Effector memory CD4-positive, alpha-beta T cell (primary cell): Measurements from ENCODE around the gene NOP53.
A peak's percentile ranks its signal among the peaks of the same experiment; 100 is the strongest.
"Not testable (repeated sequence)": the region's sequence is repeated elsewhere in the genome, so short reads cannot be mapped to it uniquely, and the experiment has no call there.

Experiments
- DNase-seq, 3 donors: peaks; one replicate each; pipeline ENCODE4 v3.0.0-alpha.2; 2020
- H3K27ac ChIP-seq: 2 replicates; pipeline ENCODE4 v1.7.0; 2013; ENCODE audit warnings: mild to moderate bottlenecking, low read length, moderate library complexity; ENCODE audit not compliant: insufficient read depth, poor library complexity, severe bottlenecking
- H3K27me3 ChIP-seq: replicated peaks from 2 replicates; pipeline ENCODE4 v1.7.0; 2013; ENCODE audit warnings: mild to moderate bottlenecking, low read length; ENCODE audit not compliant: insufficient read depth, control insufficient read depth, poor library complexity, severe bottlenecking
- H3K36me3 ChIP-seq: 2 replicates; pipeline ENCODE4 v1.7.0; 2013; ENCODE audit warnings: mild to moderate bottlenecking, low read length, moderate library complexity; ENCODE audit not compliant: control insufficient read depth, insufficient read depth
- H3K4me1 ChIP-seq: 2 replicates; pipeline ENCODE4 v1.7.0; 2013; ENCODE audit warnings: low read length, mild to moderate bottlenecking; ENCODE audit not compliant: control insufficient read depth, insufficient read depth, poor library complexity, severe bottlenecking
- H3K4me3 ChIP-seq: 2 replicates; pipeline ENCODE4 v1.7.0; 2013; ENCODE audit warnings: low read length, low read depth, mild to moderate bottlenecking; ENCODE audit not compliant: insufficient read depth, poor library complexity, severe bottlenecking
- H3K9me3 ChIP-seq: 2 replicates; pipeline ENCODE4 v1.7.0; 2013; ENCODE audit warnings: mild to moderate bottlenecking, low read length, moderate library complexity; ENCODE audit not compliant: control insufficient read depth

Gene NOP53

DNA sequence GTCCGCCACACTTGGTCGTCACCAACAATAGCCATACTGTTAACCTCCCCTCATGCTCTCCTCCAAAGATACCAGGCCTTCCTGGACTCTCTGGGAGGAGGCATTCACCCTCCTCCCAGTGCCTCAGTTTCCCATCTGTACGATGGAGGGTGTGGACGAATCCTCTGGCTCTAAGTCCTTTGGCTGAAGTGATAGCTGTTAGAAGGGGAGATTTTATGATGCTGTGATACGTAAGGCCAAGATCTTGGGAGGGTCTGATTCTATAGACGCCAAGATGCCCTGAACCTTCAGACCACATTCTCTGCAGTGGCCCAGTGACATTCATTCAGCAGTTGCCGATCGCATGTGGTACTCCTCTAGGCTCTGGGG lies 14.8 kb upstream of the NOP53 start:
- Histone ChIP-seq H3K27me3 (peaks cover 5% of the 10 kb centered on the region), H3K4me1 (no peaks in the 10 kb centered on the region), H3K27ac (no peak overlapping the region), H3K4me3 (no peak overlapping the region), H3K9me3 (no peaks in the 10 kb centered on the region), H3K36me3 (no peaks in the 10 kb centered on the region)
- DNase-seq, result no peak

GRCh38 chr19:47730910-47731309 lies 14.4 kb upstream of the NOP53 start:
- Histone ChIP-seq H3K9me3 (no peaks in the 10 kb centered on the region), H3K4me3 (no peak overlapping the region), H3K36me3 (no peaks in the 10 kb centered on the region), H3K27me3 (peaks cover 5% of the 10 kb centered on the region), H3K4me1 (no peaks in the 10 kb centered on the region), H3K27ac (no peak overlapping the region)
- no peak for DNase-seq

DNA sequence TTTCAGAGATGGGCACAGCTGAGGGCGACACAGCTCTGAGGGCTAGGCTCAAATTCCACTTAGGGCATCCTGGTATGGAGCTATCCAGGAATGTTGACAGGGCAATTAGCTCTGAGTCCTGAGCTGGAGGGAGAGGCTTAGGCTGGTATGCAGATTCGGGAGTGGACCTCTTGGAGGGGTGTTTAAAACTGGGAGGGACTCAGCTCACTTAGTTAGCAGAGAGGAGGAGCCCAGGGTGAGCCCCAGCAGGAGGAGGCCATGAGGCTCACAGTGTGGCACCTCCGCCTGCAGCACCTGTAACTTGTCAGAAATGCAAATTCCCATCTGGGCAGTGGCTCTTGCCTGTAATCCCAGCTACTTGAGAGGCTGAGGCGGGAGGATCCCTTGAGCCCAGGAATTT lies 10.2 kb upstream of the NOP53 start:
- Histone ChIP-seq H3K9me3 (no peaks in the 10 kb centered on the region), H3K27me3 (no peaks in the 10 kb centered on the region), H3K27ac (no peak overlapping the region), H3K36me3 (no peaks in the 10 kb centered on the region), H3K4me3 (no peak overlapping the region), H3K4me1 (no peaks in the 10 kb centered on the region)
- no peak for DNase-seq

DNA sequence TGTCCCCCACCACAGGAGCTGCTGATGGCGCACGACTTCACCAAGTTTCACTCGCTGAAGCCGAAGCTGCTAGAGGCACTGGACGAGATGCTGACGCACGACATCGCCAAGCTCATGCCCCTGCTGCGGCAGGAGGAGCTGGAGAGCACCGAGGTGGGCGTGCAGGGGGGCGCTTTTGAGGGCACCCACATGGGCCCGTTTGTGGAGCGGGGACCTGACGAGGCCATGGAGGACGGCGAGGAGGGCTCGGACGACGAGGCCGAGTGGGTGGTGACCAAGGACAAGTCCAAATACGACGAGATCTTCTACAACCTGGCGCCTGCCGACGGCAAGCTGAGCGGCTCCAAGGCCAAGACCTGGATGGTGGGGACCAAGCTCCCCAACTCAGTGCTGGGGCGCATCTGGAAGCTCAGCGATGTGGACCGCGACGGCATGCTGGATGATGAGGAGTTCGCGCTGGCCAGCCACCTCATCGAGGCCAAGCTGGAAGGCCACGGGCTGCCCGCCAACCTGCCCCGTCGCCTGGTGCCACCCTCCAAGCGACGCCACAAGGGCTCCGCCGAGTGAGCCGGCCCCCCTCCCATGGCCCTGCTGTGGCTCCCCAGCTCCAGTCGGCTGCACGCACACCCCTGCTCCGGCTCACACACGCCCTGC lies 4.4 kb upstream of the NOP53 start:
- Histone ChIP-seq H3K4me3 (no peak overlapping the region), H3K27me3 (no peaks in the 10 kb centered on the region), H3K27ac (no peak overlapping the region), H3K9me3 (no peaks in the 10 kb centered on the region), H3K36me3 (no peaks in the 10 kb centered on the region), H3K4me1 (peaks cover 19% of the 10 kb centered on the region)
- DNase-seq, result no peak

GRCh38 chr19:47741544-47742140 lies 3.7 kb upstream of the NOP53 start:
- H3K9me3 ChIP-seq, result no peaks in the 10 kb centered on the region
- DNase-seq, result no peak
- H3K36me3 ChIP-seq, result no peaks in the 10 kb centered on the region

DNA sequence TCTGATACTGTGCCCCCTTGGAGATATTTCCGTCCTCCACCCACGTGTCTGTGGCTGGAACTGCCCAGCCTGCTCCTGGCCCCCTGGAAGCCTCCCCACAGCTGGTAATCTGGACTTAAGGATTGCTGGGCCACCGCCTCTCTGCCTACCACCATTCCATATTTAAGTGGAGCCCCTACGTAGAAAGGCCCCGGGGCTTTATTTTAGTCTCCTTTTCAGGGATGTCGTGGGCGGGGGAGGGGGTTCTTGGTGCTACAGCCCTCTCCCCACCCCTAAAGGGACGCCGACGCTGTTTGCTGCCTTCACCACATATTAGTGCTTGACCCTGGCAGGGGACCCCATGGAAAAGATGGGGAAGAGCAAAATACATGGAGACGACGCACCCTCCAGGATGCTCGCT lies 2.7 kb upstream of the NOP53 start:
- H3K4me3 ChIP-seq, result no peak overlapping the region
- no peaks in the 10 kb centered on the region for H3K9me3 ChIP-seq
- H3K36me3 ChIP-seq, result peaks cover 7% of the 10 kb centered on the region
- DNase-seq, result no peak
- no peak overlapping the region for H3K27ac ChIP-seq
- no peaks in the 10 kb centered on the region for H3K27me3 ChIP-seq
- peaks cover 26% of the 10 kb centered on the region for H3K4me1 ChIP-seq

More at GRCh38 chr19:47741544-47742140, 3.7 kb upstream of the NOP53 start:
- Histone ChIP-seq H3K27ac (no peak overlapping the region), H3K4me1 (peaks cover 22% of the 10 kb centered on the region), H3K4me3 (no peak overlapping the region), H3K27me3 (no peaks in the 10 kb centered on the region)

DNA sequence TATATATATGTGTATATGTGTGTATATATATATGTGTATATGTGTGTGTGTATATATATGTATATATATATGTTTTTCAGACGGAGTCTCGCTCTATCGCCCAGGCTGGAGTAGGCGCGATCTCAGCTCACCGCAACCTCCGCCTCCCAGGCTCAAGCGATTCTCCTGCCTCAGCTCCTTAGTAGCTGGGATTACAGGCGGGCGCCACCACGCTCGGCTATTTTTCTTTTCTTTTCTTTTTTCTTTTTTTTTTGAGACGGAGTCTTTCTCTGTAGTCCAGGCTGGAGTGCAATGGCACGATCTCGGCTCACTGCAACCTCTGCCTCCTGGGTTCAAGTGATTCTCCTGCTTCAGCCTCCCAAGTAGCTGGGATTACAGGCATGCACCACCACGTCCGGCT lies 783 bp downstream of the NOP53 start:
- Histone ChIP-seq H3K27ac (peak overlapping the region; percentile 100), H3K36me3 (peaks cover 38% of the 10 kb centered on the region), H3K4me1 (peaks cover 26% of the 10 kb centered on the region), H3K4me3 (peak overlapping the region; percentile 85)
- not testable (repeated sequence) for H3K27me3 ChIP-seq, H3K9me3 ChIP-seq, DNase-seq

GRCh38 chr19:47749326-47749725 lies 4.0 kb downstream of the NOP53 start:
- no peak overlapping the region for H3K4me3 ChIP-seq
- no peak overlapping the region for H3K27ac ChIP-seq
- no peak for DNase-seq
- H3K4me1 ChIP-seq, result peaks cover 13% of the 10 kb centered on the region
- no peaks in the 10 kb centered on the region for H3K9me3 ChIP-seq
- peaks cover 68% of the 10 kb centered on the region for H3K36me3 ChIP-seq
- H3K27me3 ChIP-seq, result no peaks in the 10 kb centered on the region

- Histone ChIP-seq H3K27me3 (no peaks in the 10 kb centered on the region), H3K9me3 (no peaks in the 10 kb centered on the region), H3K4me1 (peaks cover 8% of the 10 kb centered on the region), H3K36me3 (peaks cover 82% of the 10 kb centered on the region), H3K27ac (no peak overlapping the region), H3K4me3 (no peak overlapping the region)
- no peak for DNase-seq
Measured at GRCh38 chr19:47750752-47751151, 5.4 kb downstream of the NOP53 start.

DNA sequence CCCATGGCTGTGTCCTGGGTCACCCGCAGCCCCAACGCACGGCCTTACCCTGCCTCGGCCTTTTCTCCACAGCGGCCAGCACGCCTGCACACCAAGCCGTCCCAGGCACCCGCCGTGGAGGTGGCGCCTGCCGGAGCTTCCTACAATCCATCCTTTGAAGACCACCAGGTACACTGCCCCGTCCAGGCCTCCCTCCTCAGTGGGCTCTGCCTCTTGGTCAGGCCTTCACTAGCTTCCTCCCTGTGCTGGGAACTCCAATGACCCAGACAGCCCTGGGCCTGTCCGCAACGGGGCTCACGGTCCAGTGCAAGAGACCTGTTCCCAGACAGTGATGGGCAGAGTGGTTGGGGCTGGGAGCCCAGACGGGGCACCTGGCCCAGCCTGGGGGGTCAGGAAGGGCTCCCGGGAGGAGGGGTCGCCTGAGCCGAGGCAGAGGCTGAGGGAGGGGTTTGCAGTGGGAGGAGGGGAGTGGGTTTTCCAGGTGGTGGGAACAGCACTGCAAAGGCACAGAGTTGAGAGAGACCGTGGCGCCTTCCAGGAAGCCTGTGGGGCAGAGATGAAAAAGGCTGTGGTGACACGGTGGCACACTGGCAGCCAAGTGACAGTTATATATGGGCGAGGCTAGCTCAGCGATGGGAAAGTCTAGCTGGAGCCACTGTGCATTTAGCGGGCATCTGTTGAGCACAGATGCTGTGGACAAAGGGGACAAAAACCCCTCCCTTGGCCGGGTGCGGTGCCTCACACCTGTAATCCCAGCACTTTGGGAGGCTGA lies 7.3 kb downstream of the NOP53 start:
- Histone ChIP-seq H3K27me3 (no peaks in the 10 kb centered on the region), H3K9me3 (no peaks in the 10 kb centered on the region), H3K4me1 (no peaks in the 10 kb centered on the region), H3K4me3 (no peak overlapping the region), H3K27ac (no peak overlapping the region), H3K36me3 (peaks cover 94% of the 10 kb centered on the region)
- no peak for DNase-seq
